KG1 (cell line): ENCODE measurements around the gene ATP9A.
A peak's percentile ranks its signal among the peaks of the same experiment; 100 is the strongest.
"Not testable (repeated sequence)": the region's sequence is repeated elsewhere in the genome, so short reads cannot be mapped to it uniquely, and the experiment has no call there.

Experiments
- DNase-seq: peaks from one replicate; lab custom pipeline; 2025; lab: John Stamatoyannopoulos, UW

ATP9A gene

GRCh38 chr20:51688600-51689244, 79.5 kb downstream of the ATP9A start:
- DNase-seq: no peak

- no peak for DNase-seq
Measured at GRCh38 chr20:51687630-51688029, 80.6 kb downstream of the ATP9A start.

- DNase-seq: no peak
Measured at GRCh38 chr20:51687108-51687507, 81.1 kb downstream of the ATP9A start.

- DNase-seq: not testable (repeated sequence)
Measured at GRCh38 chr20:51685494-51685893, 82.7 kb downstream of the ATP9A start.

- DNase-seq: no peak
Measured at GRCh38 chr20:51680067-51680749, 88.0 kb downstream of the ATP9A start.

- no peak for DNase-seq
Measured at GRCh38 chr20:51679254-51679921, 88.8 kb downstream of the ATP9A start.

GRCh38 chr20:51678026-51678697, 90.0 kb downstream of the ATP9A start:
- DNase-seq: no peak

- no peak for DNase-seq
Measured at GRCh38 chr20:51668947-51669346, 99.2 kb downstream of the ATP9A start.

- DNase-seq: no peak
Measured at GRCh38 chr20:51668515-51668914, 99.7 kb downstream of the ATP9A start.

GRCh38 chr20:51667491-51667890, 100.7 kb downstream of the ATP9A start:
- DNase-seq: no peak

GRCh38 chr20:51667002-51667408, 101.2 kb downstream of the ATP9A start:
- DNase-seq: peak; percentile 56

- DNase-seq: no peak
Measured at GRCh38 chr20:51666126-51666525, 102.1 kb downstream of the ATP9A start.

GRCh38 chr20:51665543-51666118, 102.6 kb downstream of the ATP9A start:
- DNase-seq: no peak

- no peak for DNase-seq
Measured at GRCh38 chr20:51661609-51662178, 106.5 kb downstream of the ATP9A start.

- no peak for DNase-seq
Measured at GRCh38 chr20:51660672-51661608, 107.2 kb downstream of the ATP9A start.

- DNase-seq: no peak
Measured at GRCh38 chr20:51659491-51660050, 108.6 kb downstream of the ATP9A start.

- no peak for DNase-seq
Measured at GRCh38 chr20:51656726-51657260, 111.4 kb downstream of the ATP9A start.

- not testable (repeated sequence) for DNase-seq
Measured at GRCh38 chr20:51656089-51656488, 112.1 kb downstream of the ATP9A start.

GRCh38 chr20:51654495-51654894, 113.7 kb downstream of the ATP9A start:
- DNase-seq: no peak

- DNase-seq: no peak
Measured at GRCh38 chr20:51654060-51654459, 114.1 kb downstream of the ATP9A start.
